Activated CD4-positive, alpha-beta T cell treated with anti-CD3 and anti-CD28 coated beads, Interleukin-2, amount 50 U/mL, for 1 hour (primary cell): ENCODE results near the gene IL34.
"Not testable (repeated sequence)": the region's sequence is repeated elsewhere in the genome, so short reads cannot be mapped to it uniquely, and the experiment has no call there.

ENCODE experiments used
- DNase-seq: peaks from one replicate; pipeline ENCODE4 v3.0.0-alpha.2; 2020

The IL34 gene

GRCh38 chr16:70646260-70647241 lies at the start of gene IL34:
Gene IL34, plus strand, starts transcription at chr16:70646559. Its CDS starts 389 bp downstream, at chr16:70646948.
- no peak for DNase-seq

DNA sequence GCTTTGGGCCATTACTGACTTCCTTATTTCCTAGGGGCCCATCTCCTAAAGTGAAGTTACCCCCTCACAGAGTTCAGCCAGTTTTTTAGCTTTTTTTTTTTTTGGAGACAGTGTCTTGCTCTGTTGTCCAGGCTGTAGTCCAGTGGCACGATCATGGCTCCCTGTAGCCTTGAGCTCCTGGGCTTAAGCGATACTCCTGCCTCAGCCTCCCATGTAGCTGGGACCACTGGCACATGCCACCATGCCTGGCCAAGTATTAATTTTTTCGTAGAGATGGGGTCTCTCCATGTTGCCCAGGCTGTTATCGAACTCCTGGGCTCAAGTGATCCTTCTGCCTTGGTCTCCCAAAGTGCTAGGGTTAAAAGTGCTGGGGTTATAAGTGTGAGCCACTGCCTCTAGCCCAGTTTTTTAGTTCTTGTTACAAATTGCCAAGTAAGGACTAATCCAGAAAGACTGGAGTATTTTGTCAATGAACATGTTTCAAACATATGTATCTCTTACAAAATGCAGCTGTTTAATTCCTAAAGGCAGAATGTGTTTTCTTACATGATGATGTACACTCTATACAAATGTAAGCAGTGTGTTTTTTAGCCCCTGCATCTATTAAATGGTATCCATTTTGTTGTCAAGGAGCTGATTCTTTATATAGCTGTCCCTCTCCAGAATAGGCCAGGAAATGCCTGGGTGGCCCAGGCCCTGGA lies 49.1 kb upstream of the IL34 start:
- no peak for DNase-seq

DNA sequence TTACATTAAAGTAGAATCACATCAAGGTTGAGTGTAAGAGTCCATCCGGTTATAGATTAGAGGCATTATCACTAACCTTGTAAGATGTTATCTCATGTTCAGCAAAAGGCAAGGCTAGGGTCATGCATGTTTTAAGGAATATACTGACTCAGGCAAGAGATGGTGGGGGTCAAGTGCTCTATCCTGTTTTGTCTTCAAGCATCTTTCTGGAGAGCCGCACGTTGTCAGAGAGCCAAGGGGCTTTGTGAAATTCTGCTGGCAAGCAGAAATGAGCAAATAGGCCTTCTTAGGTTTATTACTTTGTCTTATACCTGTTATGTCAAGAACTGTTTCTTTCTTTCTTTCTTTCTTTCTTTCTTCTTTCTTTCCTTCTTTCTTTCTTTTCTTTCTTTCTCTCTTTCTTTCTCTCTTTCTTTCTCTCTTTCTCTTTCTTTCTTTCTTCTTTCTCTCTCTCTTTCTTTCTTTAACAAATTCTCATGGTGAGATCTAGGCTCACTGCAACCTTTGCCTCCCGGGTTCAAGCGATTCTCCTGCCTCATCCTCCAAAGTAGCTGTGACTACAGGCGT lies 47.3 kb upstream of the IL34 start:
- no peak for DNase-seq

- DNase-seq: no peak
Observed at GRCh38 chr16:70600730-70601129, 45.6 kb upstream of the IL34 start.

- DNase-seq: no peak
Observed at GRCh38 chr16:70601576-70602575, 44.5 kb upstream of the IL34 start.

- DNase-seq: no peak
Observed at GRCh38 chr16:70602831-70603230, 43.5 kb upstream of the IL34 start.

GRCh38 chr16:70604407-70605282 lies 41.7 kb upstream of the IL34 start:
- no peak for DNase-seq

- DNase-seq: no peak
Observed at GRCh38 chr16:70605283-70605657, 41.1 kb upstream of the IL34 start.

GRCh38 chr16:70608521-70608920 lies 37.8 kb upstream of the IL34 start:
- no peak for DNase-seq

GRCh38 chr16:70610273-70611223 lies 35.8 kb upstream of the IL34 start:
- DNase-seq: no peak

- DNase-seq: no peak
Observed at GRCh38 chr16:70611224-70611598, 35.1 kb upstream of the IL34 start.

DNA sequence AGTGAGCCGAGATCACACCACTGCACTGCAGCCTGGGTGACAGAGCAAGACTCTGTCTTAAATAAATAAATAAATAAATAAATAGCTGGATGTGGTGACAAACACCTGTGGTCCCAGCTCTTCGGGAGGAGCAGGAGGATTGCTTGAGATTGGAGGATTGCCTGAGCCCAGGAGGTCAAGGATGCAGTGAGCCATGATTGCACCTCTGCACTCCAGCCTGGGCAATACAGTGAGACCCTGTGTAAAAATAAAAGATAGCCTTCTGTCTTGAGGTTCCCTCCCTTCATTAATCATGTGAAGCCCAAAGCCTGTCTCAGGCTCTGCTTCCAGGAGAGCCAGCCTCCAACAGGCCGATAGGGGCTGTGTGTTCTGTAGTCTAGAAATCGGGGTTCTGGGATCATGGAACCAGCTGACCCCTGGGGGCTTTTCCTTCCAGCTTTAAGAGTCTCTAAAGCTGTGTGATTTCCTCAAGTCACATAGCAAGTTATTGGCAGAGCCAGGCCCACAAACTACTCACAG lies 34.5 kb upstream of the IL34 start:
- DNase-seq: no peak

DNA sequence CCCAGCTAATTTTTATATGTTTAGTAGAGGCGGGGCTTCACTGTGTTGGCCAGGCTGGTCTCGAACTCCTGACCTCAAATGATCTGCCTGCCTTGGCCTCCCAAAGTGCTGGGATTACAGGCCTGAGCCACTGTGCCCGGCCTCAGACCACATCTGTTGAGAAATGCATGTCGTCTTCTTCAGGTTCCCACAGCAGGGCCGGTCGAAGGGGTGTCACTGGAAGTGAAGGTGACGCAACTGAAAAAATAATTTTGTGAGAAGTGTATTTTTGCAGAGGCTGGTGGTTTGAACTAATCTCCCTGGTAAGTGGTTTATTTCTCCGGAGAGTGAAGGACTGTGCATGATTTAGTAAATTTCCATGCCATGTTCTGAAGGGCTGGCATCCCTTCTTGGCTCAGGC lies 33.4 kb upstream of the IL34 start:
- DNase-seq: no peak

GRCh38 chr16:70614208-70614951 lies 32.0 kb upstream of the IL34 start:
- no peak for DNase-seq

- DNase-seq: no peak
Observed at GRCh38 chr16:70615945-70616344, 30.4 kb upstream of the IL34 start.

DNA sequence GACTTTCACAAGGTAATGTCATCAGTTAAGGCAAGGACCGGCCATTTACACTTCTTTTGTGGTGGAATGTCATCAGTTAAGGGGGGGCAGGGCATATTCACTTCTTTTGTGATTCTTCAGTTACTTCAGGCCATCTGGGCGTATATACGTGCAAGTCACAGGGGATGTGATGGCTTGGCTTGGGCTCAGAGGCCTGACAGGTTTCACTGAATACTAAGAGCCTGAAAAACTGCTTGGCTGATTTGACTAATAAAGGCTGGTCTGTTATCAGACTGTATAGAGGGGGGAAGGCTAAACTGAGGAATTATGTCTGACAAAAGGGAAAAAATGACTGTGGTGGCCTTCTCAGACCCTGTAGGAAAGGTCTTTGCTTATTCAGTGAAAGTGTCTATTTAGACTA lies 24.5 kb upstream of the IL34 start:
- DNase-seq: not testable (repeated sequence)

GRCh38 chr16:70627696-70628095 lies 18.7 kb upstream of the IL34 start:
- no peak for DNase-seq

GRCh38 chr16:70630960-70631745 lies 15.2 kb upstream of the IL34 start:
- no peak for DNase-seq
